ENCODE results near the gene BCL6B.

GRCh38 chr17:6981426-6981825 lies 41.4 kb upstream of the BCL6B start:
- no peak for TF ChIP-seq CBX5 (IDR thresholded peaks at IDR 0.05; ENCODE audit: low read depth)
- no peak for TF ChIP-seq TAF1 (IDR thresholded peaks at IDR 0.05; ENCODE audit: borderline replicate concordance, low read depth, low read length)
- no peak for TF ChIP-seq HDAC6 (IDR thresholded peaks at IDR 0.05; ENCODE audit: unreplicated experiment)
- no peak for TF ChIP-seq CHD4 (IDR thresholded peaks at IDR 0.05)
- TF ChIP-seq EZH2 (IDR thresholded peaks at IDR 0.05; ENCODE audit: borderline replicate concordance, control insufficient read depth, low read depth, low read length): no peak
- no peak for TF ChIP-seq PRDM15 (CRISPR knock-in tag; IDR thresholded peaks at IDR 0.05)

Data from GM12878 (cell line).